Stimulated activated CD4-positive, alpha-beta T cell treated with anti-CD3 and anti-CD28 coated beads, Interleukin-15, amount 100 ng/mL, for 1 hour (primary cell): Measurements from ENCODE around the gene CDH23.

Source experiments
- DNase-seq, 2 donors: peaks; one replicate each; pipeline ENCODE4 v3.0.0-alpha.2; 2020; ENCODE audit warnings: low read depth in 1 of 2, low spot score in 1 of 2

The CDH23 gene

GRCh38 chr10:71391701-71392100, 5.0 kb upstream of the CDH23 start:
- DNase-seq, result no peak

DNA sequence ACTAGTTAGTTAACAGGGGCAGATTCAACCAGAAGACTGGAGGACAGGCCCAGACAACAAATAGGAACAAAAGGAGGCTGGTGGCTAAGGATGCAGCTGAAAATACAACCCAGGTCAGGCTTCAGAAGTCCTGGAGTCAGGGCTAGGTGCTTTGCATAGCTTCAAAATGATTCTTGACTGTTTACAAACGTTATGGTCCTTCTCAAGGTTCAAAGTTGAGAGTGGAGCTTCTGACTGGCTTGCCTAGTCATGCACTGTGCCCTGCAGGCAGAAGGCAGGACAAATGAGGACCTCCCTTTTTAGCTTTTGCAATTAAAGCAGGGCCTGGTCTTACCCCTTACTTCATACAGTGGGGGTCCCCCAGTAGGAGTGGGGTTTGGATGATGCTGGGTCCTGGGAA, 4.4 kb upstream of the CDH23 start:
- no peak for DNase-seq

- no peak for DNase-seq
Measured at GRCh38 chr10:71392791-71393781, 3.6 kb upstream of the CDH23 start.

GRCh38 chr10:71393841-71394475, 2.8 kb upstream of the CDH23 start:
- DNase-seq, result no peak

DNA sequence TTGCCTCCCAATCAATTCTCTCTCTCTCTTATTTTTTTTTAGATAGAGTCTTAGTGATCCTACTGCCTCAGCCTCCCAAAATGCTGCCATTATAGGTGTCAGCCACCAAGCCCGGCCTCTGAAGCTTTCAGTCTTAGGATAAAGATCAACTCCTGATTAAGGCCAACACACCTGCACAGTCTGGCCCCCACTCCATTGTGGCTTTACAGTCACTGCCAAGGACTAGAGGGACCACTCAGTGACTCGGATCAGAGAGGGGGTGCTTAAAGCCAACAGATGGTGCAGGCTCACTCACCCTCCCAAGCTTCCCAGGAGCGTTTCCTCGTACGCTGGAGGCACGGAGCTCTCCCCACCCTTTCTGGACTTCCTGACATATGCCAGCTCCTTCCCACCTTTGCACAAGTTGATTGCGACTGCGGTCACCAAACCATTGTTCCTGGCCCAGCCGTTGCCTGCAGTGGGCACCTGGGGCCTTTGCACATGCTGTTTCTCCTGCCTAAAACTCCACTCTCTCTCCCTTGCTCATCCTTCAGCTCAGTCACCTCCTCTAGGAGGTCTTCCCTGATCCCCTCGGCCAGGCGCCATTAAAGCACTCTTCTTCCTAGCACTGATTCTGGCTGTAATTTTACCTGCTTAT, 1.7 kb upstream of the CDH23 start:
- no peak for DNase-seq

- DNase-seq, result no peak
Measured at GRCh38 chr10:71395621-71396020, 1.1 kb upstream of the CDH23 start.

GRCh38 chr10:71396084-71396710, 523 bp upstream of the CDH23 start:
- no peak for DNase-seq

GRCh38 chr10:71397296-71398212, 834 bp downstream of the CDH23 start:
- no peak for DNase-seq

- DNase-seq, result no peak
Measured at GRCh38 chr10:71398976-71399375, 2.3 kb downstream of the CDH23 start.

- no peak for DNase-seq
Measured at GRCh38 chr10:71399946-71400345, 3.2 kb downstream of the CDH23 start.

- DNase-seq, result no peak
Measured at GRCh38 chr10:71401056-71401455, 4.3 kb downstream of the CDH23 start.

GRCh38 chr10:71402005-71402404, 5.3 kb downstream of the CDH23 start:
- no peak for DNase-seq

DNA sequence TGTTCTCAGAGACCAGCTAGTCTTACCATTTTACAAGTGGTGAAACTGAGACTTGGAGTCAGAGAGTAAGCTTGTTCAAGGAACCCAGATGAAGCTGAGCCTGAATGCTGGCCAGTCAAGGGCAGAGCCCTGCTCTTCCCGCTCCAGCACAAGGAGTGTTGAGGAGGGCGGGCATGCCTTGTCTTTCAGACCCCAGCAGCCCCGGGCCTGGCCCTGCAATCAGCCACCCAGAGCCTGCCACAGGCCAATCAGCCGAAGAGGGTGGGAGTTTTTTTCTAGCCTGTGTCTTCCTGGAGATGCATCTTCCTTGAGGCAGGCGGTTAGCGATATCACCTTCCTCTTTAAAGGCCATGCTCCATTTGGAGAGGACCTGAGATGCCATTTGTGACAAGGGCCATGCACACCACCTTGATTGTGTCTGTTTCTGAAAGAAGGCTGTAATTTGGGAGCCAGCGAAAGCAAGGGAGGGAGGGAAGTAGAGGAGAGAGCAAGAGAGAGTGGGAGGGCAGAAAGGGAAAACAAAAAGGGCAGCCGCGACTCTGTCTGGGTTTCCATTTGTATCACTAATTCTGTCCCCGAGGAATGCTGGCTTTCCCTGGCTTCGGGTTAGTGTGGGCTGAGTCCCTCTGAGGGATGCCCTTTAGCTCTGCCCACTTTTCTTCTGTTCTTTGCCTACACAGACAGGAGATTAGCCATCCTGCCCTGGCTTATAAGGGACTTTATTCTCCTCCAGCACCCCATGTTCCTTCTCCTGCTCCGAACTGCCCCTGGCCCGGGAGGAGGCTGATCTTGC, 8.0 kb downstream of the CDH23 start:
- DNase-seq, result no peak

DNA sequence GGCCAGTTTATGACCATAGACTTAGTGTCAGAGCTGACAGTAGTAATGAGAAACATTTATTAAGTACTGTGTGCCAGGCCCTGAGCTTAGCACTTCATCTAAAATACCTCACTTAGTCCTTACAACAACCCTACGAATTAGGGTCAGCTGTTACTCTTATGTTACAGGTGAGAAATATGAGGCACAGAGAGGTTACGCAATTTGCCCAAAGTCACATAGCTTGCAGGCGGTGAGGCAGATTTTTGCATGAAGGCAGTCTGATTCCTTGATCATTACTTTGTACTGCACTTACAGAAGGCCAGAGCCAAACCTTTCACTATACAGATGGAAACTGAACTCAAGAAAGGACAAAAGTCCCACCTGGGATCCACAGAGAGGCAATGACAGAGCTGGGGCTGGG, 10.2 kb downstream of the CDH23 start:
- no peak for DNase-seq

- DNase-seq, result no peak
Measured at GRCh38 chr10:71408436-71409225, 11.9 kb downstream of the CDH23 start.

DNA sequence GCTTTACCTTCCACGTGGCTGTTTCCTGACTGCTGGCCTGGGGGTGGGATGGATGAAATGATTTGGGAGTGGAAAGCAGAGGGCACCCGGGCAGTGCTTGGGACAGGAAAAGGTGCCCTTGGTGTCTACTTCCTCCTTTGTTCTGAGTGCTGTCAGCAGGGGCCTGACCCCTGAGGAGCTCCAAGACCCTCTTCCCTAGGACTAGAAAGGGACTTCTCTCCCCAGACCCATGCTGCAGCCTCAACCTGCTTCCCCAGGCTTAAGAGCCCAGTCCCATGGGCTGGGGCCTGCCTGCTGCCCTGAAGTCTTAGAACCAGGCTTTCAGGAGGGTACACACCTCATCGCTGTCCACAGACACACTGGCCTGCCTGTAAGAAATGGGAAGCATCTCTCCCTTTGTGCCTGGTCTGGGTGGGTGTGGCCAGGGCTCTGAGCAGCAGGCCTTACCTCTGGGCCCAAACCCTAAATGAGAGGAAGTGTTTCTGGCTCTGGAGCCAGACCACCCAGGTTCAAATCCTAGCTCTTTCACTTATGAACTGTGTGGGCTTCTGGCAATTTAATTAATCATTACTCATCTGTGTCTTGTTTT, 12.9 kb downstream of the CDH23 start:
- no peak for DNase-seq

GRCh38 chr10:71413581-71413980, 16.9 kb downstream of the CDH23 start:
- no peak for DNase-seq

- no peak for DNase-seq
Measured at GRCh38 chr10:71414359-71414758, 17.6 kb downstream of the CDH23 start.
